Loucy (cell line): Measurements from ENCODE around the gene GGT5.
"Not testable (repeated sequence)": the region's sequence is repeated elsewhere in the genome, so short reads cannot be mapped to it uniquely, and the experiment has no call there.

Experiments used
- H2AFZ ChIP-seq: fragments of 200-600 bp; sonication (generic); 2 replicates; pipeline ENCODE4 v1.6.0; 2016; ENCODE audit warnings: antibody characterized with exemption, mild to moderate bottlenecking, low read length, moderate library complexity
- H3F3A ChIP-seq: fragments of 200-600 bp; 2 replicates; pipeline ENCODE4 v1.6.0; 2016; ENCODE audit warnings: antibody characterized with exemption, low read depth, mild to moderate bottlenecking
- H3K27me3 ChIP-seq: fragments of 200-600 bp; sonication (generic); 2 replicates; pipeline ENCODE4 v1.6.1; 2014; ENCODE audit warnings: low read length, mild to moderate bottlenecking; ENCODE audit not compliant: insufficient read depth, poor library complexity, severe bottlenecking
- H3K36me3 ChIP-seq: fragments of 200-600 bp; sonication (generic); 2 replicates; pipeline ENCODE4 v1.6.1; 2016; ENCODE audit warnings: low read length; ENCODE audit not compliant: insufficient read depth
- H3K4me1 ChIP-seq: fragments of 200-600 bp; sonication (generic); 2 replicates; pipeline ENCODE4 v1.5.1; 2014; ENCODE audit warnings: low read length, mild to moderate bottlenecking; ENCODE audit not compliant: insufficient read depth, poor library complexity, severe bottlenecking
- H3K4me2 ChIP-seq: fragments of 200-600 bp; sonication (generic); 2 replicates; pipeline ENCODE4 v1.6.0; 2014; ENCODE audit warnings: antibody characterized with exemption, low read length, low read depth, mild to moderate bottlenecking; ENCODE audit not compliant: poor library complexity, severe bottlenecking
- H3K4me3 ChIP-seq: fragments of 200-600 bp; sonication (generic); 2 replicates; pipeline ENCODE4 v1.5.1; 2014; ENCODE audit warnings: low read length, mild to moderate bottlenecking, mixed read lengths; ENCODE audit not compliant: poor library complexity, severe bottlenecking
- H3K79me2 ChIP-seq: fragments of 200-600 bp; sonication (generic); 2 replicates; pipeline ENCODE4 v1.6.1; 2014; ENCODE audit warnings: low read length; ENCODE audit not compliant: insufficient read depth
- H3K9ac ChIP-seq: fragments of 200-600 bp; sonication (generic); 2 replicates; pipeline ENCODE4 v1.6.0; 2014; ENCODE audit warnings: mild to moderate bottlenecking, low read depth, low read length, moderate library complexity; ENCODE audit not compliant: poor library complexity, severe bottlenecking
- H3K9me2 ChIP-seq: fragments of 200-600 bp; sonication (generic); replicated peaks from 2 replicates; pipeline ENCODE4 v1.6.1; 2016; ENCODE audit warnings: low read depth, low read length, mixed read lengths
- H3K9me3 ChIP-seq: fragments of 200-600 bp; sonication (generic); 2 replicates; pipeline ENCODE4 v1.6.1; 2014; ENCODE audit warnings: mild to moderate bottlenecking, antibody characterized with exemption, low read length, low read depth; ENCODE audit not compliant: insufficient read depth
- H4K20me1 ChIP-seq: fragments of 200-600 bp; sonication (generic); 2 replicates; pipeline ENCODE4 v1.6.0; 2014; ENCODE audit warnings: antibody characterized with exemption, low read length, mild to moderate bottlenecking; ENCODE audit not compliant: insufficient read depth, poor library complexity, severe bottlenecking
- EZH2phosphoT487 ChIP-seq: fragments of 200-600 bp; IDR thresholded peaks from 2 replicates; pipeline ENCODE4 v1.6.1; 2018; ENCODE audit warnings: antibody characterized with exemption, mild to moderate bottlenecking, moderate library complexity, borderline replicate concordance
- TF ChIP-seq, protein P1 (sequence below): fragments of 200-600 bp; sonication (generic); conservative IDR thresholded peaks from 2 replicates; pipeline ENCODE4 v1.5.1; 2014; ENCODE audit warnings: mild to moderate bottlenecking, antibody characterized with exemption, low read length

Gene GGT5

DNA sequence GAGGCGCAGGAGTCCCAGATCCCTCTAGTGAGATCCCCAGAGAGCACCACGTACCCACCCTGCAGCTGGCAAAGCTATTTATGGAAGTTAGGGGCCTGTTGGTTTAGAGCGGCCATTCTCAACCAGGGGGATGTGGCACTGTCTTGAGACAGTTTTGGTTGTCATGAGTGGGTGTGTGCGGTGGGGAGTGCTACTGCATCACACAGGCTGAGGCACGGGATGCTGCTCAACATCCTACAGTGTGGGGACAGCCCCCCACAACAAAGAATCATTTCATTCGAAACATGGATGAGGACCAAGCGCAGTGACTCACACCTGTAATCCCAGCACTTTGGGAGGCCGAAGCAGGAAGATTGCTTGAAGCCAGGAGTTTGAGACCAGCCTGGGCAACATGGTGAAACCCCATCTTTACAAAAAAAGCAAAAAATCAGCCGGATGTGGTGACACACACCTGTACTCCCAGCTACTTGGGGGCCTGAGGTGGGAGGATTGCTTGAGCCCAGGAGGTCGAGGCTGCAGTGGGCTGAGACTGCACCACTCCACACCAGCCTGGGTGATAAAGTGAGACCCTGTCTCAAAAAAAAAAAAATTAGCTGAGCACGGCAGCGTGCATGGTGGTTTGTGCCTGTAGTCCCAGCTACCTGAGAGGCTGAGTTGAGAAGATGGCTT, 28.2 kb downstream of the GGT5 start:
- no peak overlapping the region for H3K9ac ChIP-seq
- TF ChIP-seq EZH2phosphoT487, result no peak
- TF ChIP-seq, protein P1, sequence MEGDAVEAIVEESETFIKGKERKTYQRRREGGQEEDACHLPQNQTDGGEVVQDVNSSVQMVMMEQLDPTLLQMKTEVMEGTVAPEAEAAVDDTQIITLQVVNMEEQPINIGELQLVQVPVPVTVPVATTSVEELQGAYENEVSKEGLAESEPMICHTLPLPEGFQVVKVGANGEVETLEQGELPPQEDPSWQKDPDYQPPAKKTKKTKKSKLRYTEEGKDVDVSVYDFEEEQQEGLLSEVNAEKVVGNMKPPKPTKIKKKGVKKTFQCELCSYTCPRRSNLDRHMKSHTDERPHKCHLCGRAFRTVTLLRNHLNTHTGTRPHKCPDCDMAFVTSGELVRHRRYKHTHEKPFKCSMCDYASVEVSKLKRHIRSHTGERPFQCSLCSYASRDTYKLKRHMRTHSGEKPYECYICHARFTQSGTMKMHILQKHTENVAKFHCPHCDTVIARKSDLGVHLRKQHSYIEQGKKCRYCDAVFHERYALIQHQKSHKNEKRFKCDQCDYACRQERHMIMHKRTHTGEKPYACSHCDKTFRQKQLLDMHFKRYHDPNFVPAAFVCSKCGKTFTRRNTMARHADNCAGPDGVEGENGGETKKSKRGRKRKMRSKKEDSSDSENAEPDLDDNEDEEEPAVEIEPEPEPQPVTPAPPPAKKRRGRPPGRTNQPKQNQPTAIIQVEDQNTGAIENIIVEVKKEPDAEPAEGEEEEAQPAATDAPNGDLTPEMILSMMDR, result no peak

DNA sequence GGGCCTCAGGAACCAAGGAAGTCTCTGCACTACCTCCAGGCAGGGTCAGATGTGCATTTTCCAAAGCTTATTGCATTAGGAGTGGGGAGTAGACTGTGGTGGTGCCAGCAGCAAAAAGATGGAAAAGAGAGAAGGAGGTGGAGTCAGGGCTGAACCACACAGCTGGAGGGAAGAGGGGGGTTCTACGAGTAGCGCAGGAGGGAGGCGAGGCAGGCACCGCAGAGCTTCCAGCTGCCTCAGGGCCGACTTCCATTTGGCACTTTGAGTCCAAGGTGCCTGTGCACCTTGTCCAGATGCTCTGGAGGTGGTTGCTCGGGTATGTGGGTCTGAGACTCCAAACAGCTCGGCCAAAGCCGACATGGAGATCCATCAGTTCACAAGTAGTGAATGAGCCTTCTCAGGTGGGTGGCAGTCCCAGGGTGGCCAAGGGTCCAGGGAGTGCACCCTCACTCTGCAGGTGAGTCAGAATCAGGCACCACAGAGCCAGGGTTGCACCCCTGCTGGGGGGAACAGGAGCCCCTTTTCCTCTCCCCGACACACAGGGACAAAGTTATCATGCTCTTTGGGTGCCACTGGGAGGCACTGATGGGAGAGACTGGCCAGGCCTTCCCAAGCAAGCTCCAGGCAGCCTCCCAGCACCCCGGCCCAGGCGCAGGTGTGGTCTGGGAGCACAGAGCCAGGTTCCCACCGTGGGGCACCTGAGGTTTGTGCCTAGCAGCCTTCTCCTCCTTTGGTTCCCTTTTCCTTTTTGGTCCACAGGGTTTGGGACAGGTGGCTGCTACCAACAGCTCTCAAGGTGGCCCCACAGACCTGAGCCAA, 30.2 kb downstream of the GGT5 start:
- no peaks in the 10 kb centered on the region for H3K9me3 ChIP-seq
- H3K9me2 ChIP-seq, result no peaks in the 10 kb centered on the region
- H3K4me3 ChIP-seq, result no peak overlapping the region
- no peak for TF ChIP-seq EZH2phosphoT487
- TF ChIP-seq, protein P1, result no peak
- H3K4me2 ChIP-seq, result no peak overlapping the region
- no peaks in the 10 kb centered on the region for H3K36me3 ChIP-seq
- H3K27me3 ChIP-seq, result no peaks in the 10 kb centered on the region
- H3K79me2 ChIP-seq, result no peaks in the 10 kb centered on the region
- no peaks in the 10 kb centered on the region for H3K4me1 ChIP-seq
- no peak overlapping the region for H3K9ac ChIP-seq
- no peak overlapping the region for H2AFZ ChIP-seq
- no peaks in the 10 kb centered on the region for H3F3A ChIP-seq
- no peaks in the 10 kb centered on the region for H4K20me1 ChIP-seq

More for the DNA sequence above, 28.2 kb downstream of the GGT5 start:
- no peak overlapping the region for H3K4me2 ChIP-seq
- no peaks in the 10 kb centered on the region for H4K20me1 ChIP-seq
- no peaks in the 10 kb centered on the region for H3K27me3 ChIP-seq
- no peaks in the 10 kb centered on the region for H3K9me2 ChIP-seq
- no peaks in the 10 kb centered on the region for H3F3A ChIP-seq
- no peaks in the 10 kb centered on the region for H3K9me3 ChIP-seq
- H3K79me2 ChIP-seq, result no peaks in the 10 kb centered on the region
- no peak overlapping the region for H3K4me3 ChIP-seq
- no peaks in the 10 kb centered on the region for H3K4me1 ChIP-seq
- no peak overlapping the region for H2AFZ ChIP-seq
- H3K36me3 ChIP-seq, result no peaks in the 10 kb centered on the region

DNA sequence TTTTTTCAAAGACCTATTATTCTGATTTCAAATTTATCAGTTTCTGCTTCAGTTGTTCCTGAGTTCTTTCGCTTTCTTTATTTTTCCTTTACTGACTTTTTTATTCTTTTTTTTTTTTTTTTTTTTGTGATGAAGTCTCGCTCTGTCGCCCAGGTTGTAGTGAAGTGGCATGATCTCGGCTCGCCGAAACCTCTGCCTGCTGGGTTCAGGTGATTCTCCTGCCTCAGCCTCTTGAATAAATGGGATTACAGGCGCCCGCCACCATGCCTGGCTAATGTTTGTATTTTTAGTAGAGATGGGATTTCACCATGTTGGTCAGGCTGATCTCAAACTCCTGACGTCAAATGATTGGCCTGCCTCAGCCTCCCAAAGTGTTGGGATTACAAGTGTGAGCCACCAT, 31.8 kb downstream of the GGT5 start:
- H3K9me2 ChIP-seq, H3K27me3 ChIP-seq, H3K9me3 ChIP-seq, H3F3A ChIP-seq, H3K4me1 ChIP-seq, H3K79me2 ChIP-seq, H2AFZ ChIP-seq, H4K20me1 ChIP-seq, H3K4me3 ChIP-seq, H3K4me2 ChIP-seq, H3K36me3 ChIP-seq, H3K9ac ChIP-seq: not testable (repeated sequence)

DNA sequence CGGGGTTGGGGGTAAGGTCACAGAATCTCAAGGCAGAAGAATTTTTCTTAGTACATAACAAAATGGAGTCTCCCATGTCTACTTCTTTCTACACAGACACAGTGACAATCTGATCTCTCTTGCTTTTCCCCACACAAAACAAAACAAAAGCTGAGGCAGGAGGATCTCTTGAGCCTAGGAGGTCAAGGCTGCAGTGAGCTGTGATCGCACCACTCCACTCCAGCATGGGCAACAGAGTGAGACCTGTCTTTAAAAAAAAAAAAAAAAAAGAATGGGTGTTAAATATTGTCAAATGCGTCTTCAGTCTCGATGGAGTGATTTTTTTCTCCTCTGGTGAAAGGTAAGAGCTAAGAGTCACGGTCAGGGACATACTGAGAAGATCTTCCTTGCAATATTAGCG, 33.2 kb downstream of the GGT5 start:
- H3K4me1 ChIP-seq, result peaks cover 17% of the 10 kb centered on the region
- not testable (repeated sequence) for H3K9me3 ChIP-seq, H3K36me3 ChIP-seq, H2AFZ ChIP-seq, H3F3A ChIP-seq, H3K9me2 ChIP-seq, H3K79me2 ChIP-seq, H3K4me3 ChIP-seq, H3K9ac ChIP-seq, H3K4me2 ChIP-seq, H3K27me3 ChIP-seq, H4K20me1 ChIP-seq

DNA sequence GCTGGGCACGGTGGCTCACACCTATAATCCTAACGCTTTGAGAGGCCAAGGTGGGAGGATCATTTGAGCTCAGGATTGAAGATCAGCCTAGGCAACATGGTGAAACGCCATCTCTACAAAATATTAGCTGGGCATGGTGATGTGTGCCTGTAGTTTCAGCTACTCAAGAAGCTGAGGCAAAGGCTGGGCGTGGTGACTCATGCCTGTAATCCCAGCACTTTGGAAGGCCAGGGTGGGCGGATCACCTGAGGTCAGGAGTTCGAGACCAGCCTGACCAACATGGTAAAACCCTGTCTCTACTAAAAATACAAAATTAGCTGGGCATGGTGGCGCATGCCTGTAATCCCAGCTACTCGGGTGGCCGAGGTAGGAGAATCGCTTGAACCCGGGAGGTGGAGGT, 34.5 kb downstream of the GGT5 start:
- not testable (repeated sequence) for H3K4me3 ChIP-seq, H3K9ac ChIP-seq, H3K9me3 ChIP-seq, H4K20me1 ChIP-seq, H3K9me2 ChIP-seq, H3K79me2 ChIP-seq, H3K36me3 ChIP-seq, H3F3A ChIP-seq, H2AFZ ChIP-seq, H3K4me2 ChIP-seq, H3K27me3 ChIP-seq
- H3K4me1 ChIP-seq, result peaks cover 26% of the 10 kb centered on the region
